HEK293 (cell line): ENCODE measurements around the gene UBE3A.

Experiments
- REST ChIP-seq: fragments of 450-650 bp; formaldehyde crosslinking; IDR thresholded peaks from 2 replicates; pipeline ENCODE4 v1.5.1; 2016; ENCODE audit warnings: missing biosample characterization, missing genetic modification characterization
- YY1 ChIP-seq: fragments of 450-650 bp; formaldehyde crosslinking; IDR thresholded peaks from 2 replicates; pipeline ENCODE4 v1.5.1; 2018; ENCODE audit warnings: missing biosample characterization, missing genetic modification characterization
- ZXDB ChIP-seq: fragments of 450-650 bp; formaldehyde crosslinking; IDR thresholded peaks from 2 replicates; pipeline ENCODE4 v1.5.1; 2016; ENCODE audit warnings: missing biosample characterization, missing genetic modification characterization
- TF ChIP-seq, protein P1 (sequence below): fragments of 450-650 bp; formaldehyde crosslinking; IDR thresholded peaks from 2 replicates; pipeline ENCODE4 v1.5.1; 2016; ENCODE audit warnings: missing biosample characterization, missing genetic modification characterization

DNA sequence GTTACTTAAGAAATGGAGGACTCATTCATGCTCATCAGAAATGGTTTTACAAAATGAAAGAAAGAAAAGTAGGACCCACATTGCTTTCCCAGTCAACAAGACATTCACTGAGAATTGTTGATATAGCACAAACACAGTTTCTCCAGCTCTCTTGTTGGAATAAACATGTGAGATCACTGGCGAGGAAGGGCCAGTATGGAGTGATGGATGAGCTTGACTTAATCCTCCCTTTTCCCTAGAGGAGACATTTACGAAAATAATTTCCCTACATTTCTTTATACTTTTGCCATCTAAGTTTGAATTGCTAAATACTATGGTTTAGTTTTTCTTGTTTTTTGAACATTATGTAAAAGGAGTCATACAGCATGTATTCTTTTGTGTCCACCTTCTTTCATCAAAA, 15.9 kb upstream of the UBE3A start:
- TF ChIP-seq REST (tag by site-specific recombination) = no peak
- no peak for TF ChIP-seq YY1 (tag by site-specific recombination)
- TF ChIP-seq, protein P1, sequence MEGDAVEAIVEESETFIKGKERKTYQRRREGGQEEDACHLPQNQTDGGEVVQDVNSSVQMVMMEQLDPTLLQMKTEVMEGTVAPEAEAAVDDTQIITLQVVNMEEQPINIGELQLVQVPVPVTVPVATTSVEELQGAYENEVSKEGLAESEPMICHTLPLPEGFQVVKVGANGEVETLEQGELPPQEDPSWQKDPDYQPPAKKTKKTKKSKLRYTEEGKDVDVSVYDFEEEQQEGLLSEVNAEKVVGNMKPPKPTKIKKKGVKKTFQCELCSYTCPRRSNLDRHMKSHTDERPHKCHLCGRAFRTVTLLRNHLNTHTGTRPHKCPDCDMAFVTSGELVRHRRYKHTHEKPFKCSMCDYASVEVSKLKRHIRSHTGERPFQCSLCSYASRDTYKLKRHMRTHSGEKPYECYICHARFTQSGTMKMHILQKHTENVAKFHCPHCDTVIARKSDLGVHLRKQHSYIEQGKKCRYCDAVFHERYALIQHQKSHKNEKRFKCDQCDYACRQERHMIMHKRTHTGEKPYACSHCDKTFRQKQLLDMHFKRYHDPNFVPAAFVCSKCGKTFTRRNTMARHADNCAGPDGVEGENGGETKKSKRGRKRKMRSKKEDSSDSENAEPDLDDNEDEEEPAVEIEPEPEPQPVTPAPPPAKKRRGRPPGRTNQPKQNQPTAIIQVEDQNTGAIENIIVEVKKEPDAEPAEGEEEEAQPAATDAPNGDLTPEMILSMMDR = no peak
- TF ChIP-seq ZXDB = no peak
